ENCODE results near the gene RRP12.

DNA sequence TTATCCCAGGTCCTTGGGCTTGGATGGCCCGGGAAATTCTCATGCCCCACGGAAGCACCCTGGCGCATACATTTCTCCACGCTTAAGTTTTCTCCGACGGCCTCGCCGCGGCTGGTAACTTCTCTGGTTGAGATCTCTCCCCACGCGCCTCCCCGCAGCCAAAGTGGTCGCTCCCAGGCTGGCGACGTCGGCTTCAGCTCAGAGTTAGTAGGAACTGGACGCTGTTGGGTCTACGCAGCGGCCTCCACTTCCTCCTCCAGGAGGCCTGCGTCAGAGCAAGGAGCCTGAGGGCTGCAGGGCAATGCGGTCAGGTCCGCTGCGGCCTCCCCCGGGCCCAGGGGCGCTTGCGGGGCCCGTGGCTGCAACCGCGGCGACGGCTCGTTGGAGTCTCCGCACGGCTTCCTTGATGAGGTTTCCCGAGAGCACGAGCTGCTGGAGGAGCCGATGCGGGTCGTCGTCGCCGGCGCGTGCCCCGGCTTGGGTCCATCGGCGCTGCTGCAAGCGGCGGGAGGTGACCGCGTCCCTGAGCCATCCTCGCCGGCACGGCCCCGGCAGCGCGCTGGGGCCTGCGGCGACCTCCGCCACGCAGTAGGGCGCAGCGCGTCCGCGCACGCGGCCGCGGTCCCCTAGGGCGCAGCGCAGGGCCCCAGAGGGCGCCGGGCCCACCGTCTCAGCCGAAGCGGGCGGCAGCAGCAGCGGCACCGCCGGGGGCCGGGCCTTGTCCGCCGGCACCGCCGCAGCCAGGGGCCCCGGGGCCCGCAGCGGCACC lies 67.4 kb downstream of the RRP12 start:
- TF ChIP-seq, protein P1, sequence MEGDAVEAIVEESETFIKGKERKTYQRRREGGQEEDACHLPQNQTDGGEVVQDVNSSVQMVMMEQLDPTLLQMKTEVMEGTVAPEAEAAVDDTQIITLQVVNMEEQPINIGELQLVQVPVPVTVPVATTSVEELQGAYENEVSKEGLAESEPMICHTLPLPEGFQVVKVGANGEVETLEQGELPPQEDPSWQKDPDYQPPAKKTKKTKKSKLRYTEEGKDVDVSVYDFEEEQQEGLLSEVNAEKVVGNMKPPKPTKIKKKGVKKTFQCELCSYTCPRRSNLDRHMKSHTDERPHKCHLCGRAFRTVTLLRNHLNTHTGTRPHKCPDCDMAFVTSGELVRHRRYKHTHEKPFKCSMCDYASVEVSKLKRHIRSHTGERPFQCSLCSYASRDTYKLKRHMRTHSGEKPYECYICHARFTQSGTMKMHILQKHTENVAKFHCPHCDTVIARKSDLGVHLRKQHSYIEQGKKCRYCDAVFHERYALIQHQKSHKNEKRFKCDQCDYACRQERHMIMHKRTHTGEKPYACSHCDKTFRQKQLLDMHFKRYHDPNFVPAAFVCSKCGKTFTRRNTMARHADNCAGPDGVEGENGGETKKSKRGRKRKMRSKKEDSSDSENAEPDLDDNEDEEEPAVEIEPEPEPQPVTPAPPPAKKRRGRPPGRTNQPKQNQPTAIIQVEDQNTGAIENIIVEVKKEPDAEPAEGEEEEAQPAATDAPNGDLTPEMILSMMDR (IDR thresholded peaks at IDR 0.05; ENCODE audit: extremely low read depth in 1 of 2, insufficient read depth in 1 of 2, low read depth in 1 of 2, low read length in 2 of 2), result no peak
- no peak for TF ChIP-seq POLR2A (IDR thresholded peaks at IDR 0.05; ENCODE audit: low read depth, low read length)

Measured in endothelial cell of umbilical vein (primary cell).